SU-DHL-6 (cell line): ENCODE data around the gene DGKB.

ENCODE experiments used
- H2AFZ ChIP-seq: fragments of 200-600 bp; sonication (generic); 2 replicates; pipeline ENCODE4 v1.6.1; 2014; ENCODE audit warnings: low read depth, mild to moderate bottlenecking, moderate library complexity, mixed read lengths, antibody characterized with exemption, low read length; ENCODE audit not compliant: severe bottlenecking
- H3F3A ChIP-seq: fragments of 200-600 bp; shearing (Covaris generic); 2 replicates; pipeline ENCODE4 v1.6.0; 2016; ENCODE audit warnings: antibody characterized with exemption, mild to moderate bottlenecking; ENCODE audit not compliant: insufficient read depth
- H3K27ac ChIP-seq: fragments of 200-600 bp; sonication (generic); 2 replicates; pipeline ENCODE4 v1.5.1; 2016; ENCODE audit warnings: low read depth, mild to moderate bottlenecking, low read length, moderate library complexity, mixed read lengths
- H3K27me3 ChIP-seq: fragments of 200-600 bp; sonication (generic), shearing (Covaris generic); 2 replicates; pipeline ENCODE4 v1.6.0; 2014; ENCODE audit warnings: mild to moderate bottlenecking, low read length
- H3K36me3 ChIP-seq: fragments of 200-600 bp; sonication (generic); 2 replicates; pipeline ENCODE4 v1.6.1; 2014; ENCODE audit warnings: mild to moderate bottlenecking, low read length, mixed read lengths
- H3K4me2 ChIP-seq: fragments of 300-600, 200-600 bp; shearing (Covaris generic), sonication (generic); 2 replicates; pipeline ENCODE4 v1.6.0; 2014; ENCODE audit warnings: low read length, low read depth, mild to moderate bottlenecking; ENCODE audit not compliant: poor library complexity, severe bottlenecking
- H3K4me3 ChIP-seq: fragments of 200-600 bp; sonication (generic); 2 replicates; pipeline ENCODE4 v1.5.1; 2014; ENCODE audit warnings: antibody characterized with exemption, low read length, mild to moderate bottlenecking, mixed read lengths; ENCODE audit not compliant: insufficient read depth, poor library complexity, severe bottlenecking
- H3K79me2 ChIP-seq: fragments of 200-600 bp; sonication (generic); 2 replicates; pipeline ENCODE4 v1.6.1; 2014; ENCODE audit warnings: mild to moderate bottlenecking, low read length, moderate library complexity; ENCODE audit not compliant: insufficient read depth
- H3K9ac ChIP-seq: fragments of 200-600 bp; sonication (generic); 2 replicates; pipeline ENCODE4 v1.7.0; 2014; ENCODE audit warnings: mild to moderate bottlenecking, low read length
- H3K9me2 ChIP-seq: fragments of 200-600 bp; sonication (generic); replicated peaks from 2 replicates; pipeline ENCODE4 v1.6.1; 2014; ENCODE audit warnings: low read length; ENCODE audit not compliant: insufficient read depth
- H3K9me3 ChIP-seq: fragments of 200-600 bp; sonication (generic); 2 replicates; pipeline ENCODE4 v1.6.1; 2014; ENCODE audit warnings: low read length, mixed read lengths; ENCODE audit not compliant: insufficient read depth
- H4K20me1 ChIP-seq: fragments of 200-600 bp; sonication (generic); 2 replicates; pipeline ENCODE4 v1.6.1; 2014; ENCODE audit warnings: low read depth, mild to moderate bottlenecking, antibody characterized with exemption, low read length, moderate library complexity, mixed read lengths
- CTCF ChIP-seq: fragments of 200-600 bp; sonication (generic); IDR thresholded peaks from one replicate; pipeline ENCODE4 v1.5.1; 2017; ENCODE audit warnings: antibody characterized with exemption, mild to moderate bottlenecking, low read length, moderate library complexity; ENCODE audit not compliant: insufficient read depth, poor library complexity, severe bottlenecking
- EZH2phosphoT487 ChIP-seq: fragments of 200-600 bp; sonication (generic), shearing (Covaris generic); conservative IDR thresholded peaks from 2 replicates; pipeline ENCODE4 v1.6.1; 2018; ENCODE audit warnings: mild to moderate bottlenecking, antibody characterized with exemption, low read length, moderate library complexity, mixed read lengths

DGKB gene

GRCh38 chr7:14449291-14449690, 453.3 kb downstream of the DGKB start:
- Histone ChIP-seq H3F3A (no peaks in the 10 kb centered on the region), H3K36me3 (peaks cover 3% of the 10 kb centered on the region; the same call in 1 of the 2 replicates), H3K9me3 (peaks cover 14% of the 10 kb centered on the region), H2AFZ (no peak overlapping the region), H3K27me3 (no peaks in the 10 kb centered on the region), H3K9ac (no peak overlapping the region), H4K20me1 (no peaks in the 10 kb centered on the region), H3K79me2 (no peaks in the 10 kb centered on the region), H3K4me2 (no peak overlapping the region), H3K4me3 (no peak overlapping the region), H3K27ac (no peak overlapping the region), H3K9me2 (no peaks in the 10 kb centered on the region; the same call in 1 of the 2 replicates)
- no peak for TF ChIP-seq CTCF
- TF ChIP-seq EZH2phosphoT487 = no peak

GRCh38 chr7:14446829-14447228, 455.7 kb downstream of the DGKB start:
- no peak overlapping the region for H3K4me2 ChIP-seq
- no peaks in the 10 kb centered on the region for H3F3A ChIP-seq
- no peaks in the 10 kb centered on the region for H3K79me2 ChIP-seq
- H3K9me2 ChIP-seq = no peaks in the 10 kb centered on the region; the same call in 1 of the 2 replicates
- TF ChIP-seq CTCF = no peak
- no peak for TF ChIP-seq EZH2phosphoT487
- peak overlapping the region; percentile 29; the same call in 1 of the 2 replicates for H3K27ac ChIP-seq
- peaks cover 14% of the 10 kb centered on the region for H3K9me3 ChIP-seq
- no peak overlapping the region for H2AFZ ChIP-seq
- H3K27me3 ChIP-seq = no peaks in the 10 kb centered on the region
- H3K4me3 ChIP-seq = no peak overlapping the region
- no peaks in the 10 kb centered on the region for H4K20me1 ChIP-seq
- H3K36me3 ChIP-seq = peaks cover 3% of the 10 kb centered on the region; the same call in 1 of the 2 replicates
- no peak overlapping the region for H3K9ac ChIP-seq

GRCh38 chr7:14446219-14446618, 456.3 kb downstream of the DGKB start:
- H3F3A ChIP-seq = no peaks in the 10 kb centered on the region
- no peak for TF ChIP-seq EZH2phosphoT487
- no peak for TF ChIP-seq CTCF
- H4K20me1 ChIP-seq = no peaks in the 10 kb centered on the region
- H3K27ac ChIP-seq = no peak overlapping the region
- H3K27me3 ChIP-seq = no peaks in the 10 kb centered on the region
- H3K4me2 ChIP-seq = no peak overlapping the region
- H3K79me2 ChIP-seq = no peaks in the 10 kb centered on the region
- no peak overlapping the region for H3K9ac ChIP-seq
- peaks cover 3% of the 10 kb centered on the region; the same call in 1 of the 2 replicates for H3K36me3 ChIP-seq
- no peaks in the 10 kb centered on the region; the same call in 1 of the 2 replicates for H3K9me2 ChIP-seq
- H3K9me3 ChIP-seq = peaks cover 14% of the 10 kb centered on the region
- H2AFZ ChIP-seq = no peak overlapping the region
- no peak overlapping the region for H3K4me3 ChIP-seq

GRCh38 chr7:14438366-14438765, 464.2 kb downstream of the DGKB start:
- no peaks in the 10 kb centered on the region for H3F3A ChIP-seq
- no peak overlapping the region for H3K9ac ChIP-seq
- H3K9me2 ChIP-seq = no peaks in the 10 kb centered on the region
- TF ChIP-seq CTCF = no peak
- TF ChIP-seq EZH2phosphoT487 = no peak
- no peaks in the 10 kb centered on the region for H3K27me3 ChIP-seq
- H3K4me2 ChIP-seq = no peak overlapping the region
- no peak overlapping the region for H2AFZ ChIP-seq
- H3K79me2 ChIP-seq = no peaks in the 10 kb centered on the region
- H3K27ac ChIP-seq = no peak overlapping the region
- no peak overlapping the region for H3K4me3 ChIP-seq
- no peaks in the 10 kb centered on the region for H4K20me1 ChIP-seq
- no peaks in the 10 kb centered on the region for H3K36me3 ChIP-seq
- H3K9me3 ChIP-seq = no peaks in the 10 kb centered on the region
